Mesangial cell (primary cell): ENCODE data around the gene EPRS1. TPM values are rescaled to one million over a fixed set of nuclear protein-coding genes. Genes with fewer than 3 reads are reported as not detected.

Experiments
- total RNA-seq: library from RNA; depleted of rRNA; stranded (reverse); fragments of >200 nt; gene quantifications from 2 replicates; pipeline ENCODE4 v1.2.3, GENCODE V29; 2015

EPRS1 gene
- total RNA-seq, result 53.6 and 59.8 TPM in 2 replicates

DNA sequence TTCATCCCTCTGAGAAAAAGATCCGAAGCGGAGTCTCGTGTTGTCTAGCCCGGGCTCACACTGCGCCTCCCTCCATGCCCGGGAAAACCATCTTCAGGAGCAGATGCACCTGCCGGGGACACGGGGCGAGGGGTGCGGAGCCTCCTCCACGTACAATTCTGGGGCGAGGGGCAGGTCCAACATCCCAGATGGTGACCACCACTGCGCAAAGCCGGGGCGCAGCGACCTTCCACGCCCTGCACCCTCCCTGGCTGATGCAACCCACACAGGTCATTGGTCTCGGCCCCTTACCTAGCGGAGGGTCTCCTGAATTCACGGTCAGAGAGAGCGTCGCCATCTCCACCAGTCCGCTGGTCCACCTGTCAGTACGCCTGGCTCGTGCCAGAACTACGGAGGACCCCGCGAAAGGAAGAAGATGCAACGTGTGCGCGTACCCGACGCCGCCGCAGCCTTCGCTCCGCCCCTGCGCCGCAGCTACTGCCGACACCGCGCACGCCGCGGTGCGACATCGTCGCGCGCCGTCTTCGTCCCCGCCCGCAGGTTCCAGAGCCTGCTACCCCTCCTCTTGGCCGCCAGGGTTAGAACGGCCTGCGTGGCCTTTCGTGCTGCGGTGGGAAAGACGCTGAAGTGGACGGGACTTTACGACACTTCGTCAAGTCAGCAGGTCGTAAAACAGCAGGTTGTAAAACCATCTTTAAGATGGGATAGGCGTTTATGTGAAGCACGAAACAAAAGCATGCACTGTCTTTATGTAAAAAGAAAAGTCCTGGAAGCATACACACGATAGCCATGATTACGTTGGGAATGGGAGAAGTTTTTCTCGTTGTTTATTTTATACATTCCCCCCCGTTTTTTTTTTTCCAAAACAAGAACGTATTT lies at the start of gene EPRS1:
EPRS1 (minus strand) TSS at position 454 of the 879 bp plus-strand sequence; CDS start at position 337, 117 bp downstream.

DNA sequence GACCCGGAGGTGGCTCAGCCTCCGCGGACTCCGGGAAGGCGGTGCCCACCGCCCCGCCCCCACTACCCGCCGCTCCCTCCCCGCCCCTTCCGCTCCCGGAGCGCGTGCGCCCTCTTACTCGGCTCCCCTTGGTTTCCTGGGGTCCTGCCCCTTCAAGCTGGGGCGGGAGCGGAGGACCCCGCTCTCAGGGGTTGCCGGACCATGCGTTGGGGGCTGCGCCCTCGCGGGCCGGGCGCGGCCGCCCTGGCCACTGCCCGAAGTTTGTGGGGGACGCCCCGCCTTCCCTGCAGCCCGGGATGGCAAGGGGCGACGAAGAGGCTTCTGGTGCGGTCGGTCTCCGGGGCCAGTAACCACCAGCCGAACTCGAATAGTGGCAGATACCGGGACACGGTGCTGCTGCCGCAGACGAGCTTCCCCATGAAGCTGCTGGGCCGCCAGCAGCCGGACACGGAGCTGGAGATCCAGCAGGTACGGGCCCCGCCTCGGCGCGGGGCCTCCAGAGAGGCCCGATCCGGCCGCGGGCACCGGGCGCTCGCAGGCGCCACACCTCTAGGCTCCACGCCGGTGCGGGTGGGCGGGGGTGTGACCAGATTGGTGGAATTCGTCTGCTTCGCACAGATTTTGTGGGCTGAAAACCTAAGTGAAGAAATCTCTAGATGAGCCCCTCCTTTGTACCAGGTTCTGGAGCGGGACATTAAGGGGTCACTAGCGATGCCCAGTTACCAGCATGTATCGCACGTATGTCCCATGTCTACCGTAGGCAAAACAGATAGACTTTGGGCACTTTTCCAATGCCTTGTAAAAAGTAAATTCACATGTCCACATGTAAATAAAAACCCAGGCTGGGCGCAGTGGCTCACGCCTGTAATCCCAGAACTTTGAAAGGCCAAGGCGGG lies 48.0 kb upstream of the EPRS1 start, which contains the start of gene IARS2:
IARS2 (plus strand) TSS at position 117 of the 896 bp plus-strand sequence; CDS start at position 202, 85 bp downstream.

DNA sequence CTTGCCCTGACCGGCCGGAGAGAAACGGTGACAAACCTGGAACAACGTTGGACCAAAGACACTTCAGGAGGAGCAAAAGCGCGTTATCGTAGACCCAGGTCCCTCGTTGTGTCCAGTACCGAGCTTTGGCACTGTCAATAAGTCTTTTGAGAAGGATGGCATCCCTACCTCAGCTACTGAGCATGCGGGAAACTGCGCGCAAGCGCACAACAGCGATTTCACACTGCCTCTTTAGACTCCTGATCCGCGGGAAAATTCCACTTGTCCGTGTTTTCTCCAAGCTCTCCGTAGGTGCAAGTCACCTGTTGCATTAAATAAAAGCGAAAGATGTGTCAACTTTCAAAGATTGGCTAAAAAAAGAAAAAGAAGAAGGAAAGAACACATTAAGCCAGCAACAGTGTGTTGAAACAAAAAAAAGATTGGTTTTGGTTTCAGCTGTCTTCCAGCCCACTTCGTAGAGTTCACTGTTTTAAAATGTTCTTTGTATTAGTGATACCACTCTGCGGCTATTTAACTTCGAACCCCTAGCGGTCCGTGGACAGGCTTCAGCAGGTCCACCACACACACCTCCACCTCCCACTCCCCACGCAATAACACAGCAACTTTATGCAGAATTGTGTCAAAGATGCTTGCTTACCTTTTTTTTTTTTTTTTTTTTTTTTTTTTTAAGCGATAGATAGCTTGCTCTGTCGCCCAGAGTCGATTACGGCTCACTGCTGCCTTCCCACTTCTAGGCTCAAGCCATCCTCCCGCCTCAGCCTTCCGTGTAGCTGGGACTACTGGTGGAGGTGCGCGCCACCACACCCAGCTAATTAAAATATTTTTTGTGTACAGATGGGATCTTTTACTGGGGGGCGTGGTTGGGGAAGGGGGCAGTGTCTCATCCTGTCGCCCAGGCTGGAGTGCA lies 43.6 kb upstream of the EPRS1 start, which contains the start of gene BPNT1:
BPNT1 (minus strand) TSS at position 139 of the 907 bp plus-strand sequence. CDS start 9,942 bp downstream, outside the sequence.

Other genes starting within 250 kb of the EPRS1 start
- under 0.01 TPM in 1 of 2 replicates, not detected in the other for gene SLC30A10, start 117.9 kb downstream of the EPRS1 start, total RNA-seq
- 17.8 and 22.8 TPM in 2 replicates for gene BPNT1, start 43.3 kb upstream of the EPRS1 start, total RNA-seq
- gene IARS2, start 47.6 kb upstream of the EPRS1 start, total RNA-seq, result 50.3 and 50.4 TPM in 2 replicates
- 12.9 and 15.2 TPM in 2 replicates for gene RAB3GAP2, start 225.9 kb upstream of the EPRS1 start, total RNA-seq